ENCODE data around the gene B4GALT1.

Gene B4GALT1

GRCh38 chr9:33139421-33140228, 27.5 kb downstream of the B4GALT1 start:
- DNase-seq (ENCODE audit: low spot score) = no peak

GRCh38 chr9:33138768-33139167, 28.4 kb downstream of the B4GALT1 start:
- no peak for DNase-seq (ENCODE audit: low spot score)

- DNase-seq (ENCODE audit: low spot score) = no peak
Observed at GRCh38 chr9:33137781-33138264, 29.3 kb downstream of the B4GALT1 start.

GRCh38 chr9:33136721-33137670, 30.1 kb downstream of the B4GALT1 start:
- no peak for DNase-seq (ENCODE audit: low spot score)

GRCh38 chr9:33135470-33135958, 31.6 kb downstream of the B4GALT1 start:
- no peak for DNase-seq (ENCODE audit: low spot score)

GRCh38 chr9:33135031-33135461, 32.1 kb downstream of the B4GALT1 start:
- DNase-seq (ENCODE audit: low spot score) = no peak

GRCh38 chr9:33133186-33133585, 34.0 kb downstream of the B4GALT1 start:
- DNase-seq (ENCODE audit: low spot score) = no peak

- no peak for DNase-seq (ENCODE audit: low spot score)
Observed at GRCh38 chr9:33131790-33132772, 35.1 kb downstream of the B4GALT1 start.

- no peak for DNase-seq (ENCODE audit: low spot score)
Observed at GRCh38 chr9:33130961-33131789, 36.0 kb downstream of the B4GALT1 start.

- no peak for DNase-seq (ENCODE audit: low spot score)
Observed at GRCh38 chr9:33129886-33130881, 37.0 kb downstream of the B4GALT1 start.

GRCh38 chr9:33129251-33129885, 37.8 kb downstream of the B4GALT1 start:
- no peak for DNase-seq (ENCODE audit: low spot score)

- no peak for DNase-seq (ENCODE audit: low spot score)
Observed at GRCh38 chr9:33128570-33128969, 38.6 kb downstream of the B4GALT1 start.

GRCh38 chr9:33127881-33128280, 39.3 kb downstream of the B4GALT1 start:
- no peak for DNase-seq (ENCODE audit: low spot score)

- DNase-seq (ENCODE audit: low spot score) = no peak
Observed at GRCh38 chr9:33125871-33126823, 41.0 kb downstream of the B4GALT1 start.

GRCh38 chr9:33125461-33125860, 41.7 kb downstream of the B4GALT1 start:
- no peak for DNase-seq (ENCODE audit: low spot score)

GRCh38 chr9:33124751-33125381, 42.3 kb downstream of the B4GALT1 start:
- no peak for DNase-seq (ENCODE audit: low spot score)

GRCh38 chr9:33124046-33124445, 43.1 kb downstream of the B4GALT1 start:
- DNase-seq (ENCODE audit: low spot score) = no peak
